GM08714 (cell line): ENCODE results near the gene IFITM1.

Experiments
- H3K4me3 ChIP-seq: fragments of 200-500 bp; sonication (Bioruptor generic); 2 replicates; pipeline ENCODE4 v1.5.1; 2014; ENCODE audit warnings: mild to moderate bottlenecking, low read length, inconsistent platforms
- ZNF274 ChIP-seq: IDR thresholded peaks from 2 replicates; pipeline ENCODE4 v1.6.1; 2012; ENCODE audit warnings: mild to moderate bottlenecking, low read depth, low read length

The IFITM1 gene

GRCh38 chr11:287821-288477, 25.9 kb upstream of the IFITM1 start:
- peak overlapping the region; percentile 65; the same call in 1 of the 2 replicates for H3K4me3 ChIP-seq
- no peak for TF ChIP-seq ZNF274

- no peak for TF ChIP-seq ZNF274
- H3K4me3 ChIP-seq: peak within 1 kb of the TSS; percentile 65; the same call in 1 of the 2 replicates
Observed at GRCh38 chr11:288478-289397, 25.1 kb upstream of the IFITM1 start, which contains the start of gene PGGHG. Gene PGGHG, plus strand, starts transcription at chr11:289126. Its CDS starts 691 bp downstream, at chr11:289817.

GRCh38 chr11:289398-289711, 24.5 kb upstream of the IFITM1 start:
- no peak for TF ChIP-seq ZNF274
- H3K4me3 ChIP-seq: peak overlapping the region; percentile 41; the same call in 1 of the 2 replicates

- peak overlapping the region; percentile 41; the same call in 1 of the 2 replicates for H3K4me3 ChIP-seq
- no peak for TF ChIP-seq ZNF274
Observed at GRCh38 chr11:289712-290620, 23.9 kb upstream of the IFITM1 start.

GRCh38 chr11:290621-291231, 23.1 kb upstream of the IFITM1 start:
- TF ChIP-seq ZNF274: no peak
- no peak overlapping the region for H3K4me3 ChIP-seq

GRCh38 chr11:291281-292210, 22.3 kb upstream of the IFITM1 start:
- no peak for TF ChIP-seq ZNF274
- no peak overlapping the region for H3K4me3 ChIP-seq

GRCh38 chr11:292211-293121, 21.4 kb upstream of the IFITM1 start:
- no peak overlapping the region for H3K4me3 ChIP-seq
- TF ChIP-seq ZNF274: no peak

GRCh38 chr11:293271-293851, 20.5 kb upstream of the IFITM1 start:
- no peak for TF ChIP-seq ZNF274
- H3K4me3 ChIP-seq: no peak overlapping the region

GRCh38 chr11:293852-294661, 19.8 kb upstream of the IFITM1 start:
- no peak for TF ChIP-seq ZNF274
- H3K4me3 ChIP-seq: no peak overlapping the region

GRCh38 chr11:294780-295179, 19.1 kb upstream of the IFITM1 start:
- no peak overlapping the region for H3K4me3 ChIP-seq
- TF ChIP-seq ZNF274: no peak
